DOHH2 (cell line): Measurements from ENCODE around the gene TPD52L2.

ENCODE experiments used
- H3F3A ChIP-seq: fragments of 200-600 bp; sonication (generic), shearing (Covaris generic); 2 replicates; pipeline ENCODE4 v1.6.0; 2016; ENCODE audit warnings: antibody characterized with exemption, mild to moderate bottlenecking; ENCODE audit not compliant: control insufficient read depth, insufficient read depth
- H3K27ac ChIP-seq: fragments of 200-600 bp; sonication (generic); 2 replicates; pipeline ENCODE4 v1.5.1; 2014; ENCODE audit warnings: low read depth, mild to moderate bottlenecking, low read length, moderate library complexity
- H3K27me3 ChIP-seq: fragments of 200-600 bp; sonication (generic); 2 replicates; pipeline ENCODE4 v1.6.1; 2014; ENCODE audit warnings: mild to moderate bottlenecking, low read length, mixed read lengths; ENCODE audit not compliant: control insufficient read depth
- H3K36me3 ChIP-seq: fragments of 200-600 bp; sonication (generic); 2 replicates; pipeline ENCODE4 v1.6.1; 2014; ENCODE audit warnings: mild to moderate bottlenecking, low read length, moderate library complexity, mixed read lengths; ENCODE audit not compliant: control insufficient read depth
- H3K4me1 ChIP-seq: fragments of 200-600 bp; sonication (generic); 2 replicates; pipeline ENCODE4 v1.6.1; 2014; ENCODE audit warnings: mild to moderate bottlenecking, low read length, mixed read lengths; ENCODE audit not compliant: control insufficient read depth
- H3K4me2 ChIP-seq: fragments of 200-600 bp; sonication (generic); 2 replicates; pipeline ENCODE4 v1.6.0; 2014; ENCODE audit warnings: mild to moderate bottlenecking, low read length, moderate library complexity
- H3K4me3 ChIP-seq: fragments of 200-600 bp; sonication (generic); 2 replicates; pipeline ENCODE4 v1.5.1; 2014; ENCODE audit warnings: mild to moderate bottlenecking, low read length, mixed read lengths
- H3K79me2 ChIP-seq: fragments of 200-600 bp; sonication (generic); 2 replicates; pipeline ENCODE4 v1.6.1; 2014; ENCODE audit warnings: mild to moderate bottlenecking, low read length, mixed read lengths; ENCODE audit not compliant: control insufficient read depth
- H3K9me2 ChIP-seq: fragments of 200-600 bp; sonication (generic); replicated peaks from 2 replicates; pipeline ENCODE4 v1.6.1; 2014; ENCODE audit warnings: mild to moderate bottlenecking, low read length, mixed read lengths; ENCODE audit not compliant: control insufficient read depth
- H3K9me3 ChIP-seq: fragments of 200-600 bp; sonication (generic); 2 replicates; pipeline ENCODE4 v1.6.1; 2014; ENCODE audit warnings: antibody characterized with exemption, low read length, mixed read lengths; ENCODE audit not compliant: control insufficient read depth, insufficient read depth
- H4K20me1 ChIP-seq: fragments of 200-600 bp; sonication (generic); 2 replicates; pipeline ENCODE4 v1.6.0; 2014; ENCODE audit warnings: low read depth, mild to moderate bottlenecking, antibody characterized with exemption, low read length, moderate library complexity; ENCODE audit not compliant: control insufficient read depth, insufficient read depth
- EZH2phosphoT487 ChIP-seq: fragments of 200-600 bp; sonication (generic); IDR thresholded peaks from 2 replicates; pipeline ENCODE4 v1.6.1; 2017; ENCODE audit warnings: borderline replicate concordance, mild to moderate bottlenecking, antibody characterized with exemption, low read length, moderate library complexity, mixed read lengths
- TF ChIP-seq, protein P1 (sequence below): fragments of 200-600 bp; sonication (generic); IDR thresholded peaks from one replicate; pipeline ENCODE4 v1.5.1; 2014; ENCODE audit warnings: antibody characterized with exemption, mild to moderate bottlenecking, low read depth, low read length; ENCODE audit not compliant: poor library complexity, severe bottlenecking

The TPD52L2 gene

DNA sequence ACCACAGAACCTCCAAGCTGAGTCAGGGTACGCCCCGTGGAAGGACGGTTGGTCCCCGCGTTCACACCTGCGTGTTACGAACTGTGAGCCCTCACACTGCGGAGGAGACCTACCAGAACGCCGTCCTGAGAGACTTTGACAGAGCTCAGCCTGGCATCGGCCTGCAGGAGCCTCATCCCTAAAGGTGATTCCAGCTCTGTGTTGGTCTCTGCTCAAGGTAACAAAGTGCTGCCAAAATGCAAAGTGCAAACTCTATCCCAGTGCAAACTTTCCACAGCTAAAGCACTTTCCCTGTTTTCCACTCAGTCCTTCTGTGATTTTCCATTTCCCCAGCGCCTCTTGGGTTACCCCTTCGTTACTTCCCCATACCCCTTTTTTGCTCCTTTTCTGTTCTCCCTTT lies 25.4 kb upstream of the TPD52L2 start:
- Histone ChIP-seq H3K79me2 (no peaks in the 10 kb centered on the region), H3K9me3 (no peaks in the 10 kb centered on the region), H3K4me1 (no peaks in the 10 kb centered on the region), H3K36me3 (no peaks in the 10 kb centered on the region), H3K4me3 (no peak overlapping the region), H3K9me2 (no peaks in the 10 kb centered on the region), H3K27me3 (peaks cover 20% of the 10 kb centered on the region), H3K27ac (no peak overlapping the region), H4K20me1 (no peaks in the 10 kb centered on the region), H3K4me2 (no peak overlapping the region), H3F3A (no peaks in the 10 kb centered on the region)
- no peak for TF ChIP-seq EZH2phosphoT487
- TF ChIP-seq, protein P1, sequence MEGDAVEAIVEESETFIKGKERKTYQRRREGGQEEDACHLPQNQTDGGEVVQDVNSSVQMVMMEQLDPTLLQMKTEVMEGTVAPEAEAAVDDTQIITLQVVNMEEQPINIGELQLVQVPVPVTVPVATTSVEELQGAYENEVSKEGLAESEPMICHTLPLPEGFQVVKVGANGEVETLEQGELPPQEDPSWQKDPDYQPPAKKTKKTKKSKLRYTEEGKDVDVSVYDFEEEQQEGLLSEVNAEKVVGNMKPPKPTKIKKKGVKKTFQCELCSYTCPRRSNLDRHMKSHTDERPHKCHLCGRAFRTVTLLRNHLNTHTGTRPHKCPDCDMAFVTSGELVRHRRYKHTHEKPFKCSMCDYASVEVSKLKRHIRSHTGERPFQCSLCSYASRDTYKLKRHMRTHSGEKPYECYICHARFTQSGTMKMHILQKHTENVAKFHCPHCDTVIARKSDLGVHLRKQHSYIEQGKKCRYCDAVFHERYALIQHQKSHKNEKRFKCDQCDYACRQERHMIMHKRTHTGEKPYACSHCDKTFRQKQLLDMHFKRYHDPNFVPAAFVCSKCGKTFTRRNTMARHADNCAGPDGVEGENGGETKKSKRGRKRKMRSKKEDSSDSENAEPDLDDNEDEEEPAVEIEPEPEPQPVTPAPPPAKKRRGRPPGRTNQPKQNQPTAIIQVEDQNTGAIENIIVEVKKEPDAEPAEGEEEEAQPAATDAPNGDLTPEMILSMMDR, result no peak

DNA sequence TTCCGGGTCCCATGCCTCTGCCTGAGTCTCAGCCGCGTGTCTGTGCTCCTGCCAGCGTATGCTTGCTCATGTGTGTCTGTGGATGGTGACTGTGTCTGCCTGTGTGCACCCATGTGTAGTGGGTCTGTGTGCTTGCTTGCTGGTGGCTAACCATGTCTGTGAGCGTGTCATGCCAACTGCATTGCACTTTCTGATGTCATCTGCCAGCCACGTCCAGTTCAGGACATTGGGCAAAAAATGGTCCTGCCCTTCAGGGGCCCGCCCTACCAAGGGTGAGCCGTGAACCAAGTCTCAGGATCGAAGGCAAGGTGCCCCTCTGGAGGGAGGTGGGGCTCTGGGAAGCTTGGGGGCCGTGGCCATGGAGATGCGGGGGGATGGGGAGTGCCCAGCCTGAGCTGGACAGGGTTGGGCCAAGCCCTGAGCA lies 24.7 kb upstream of the TPD52L2 start:
- no peaks in the 10 kb centered on the region for H3K4me1 ChIP-seq
- no peaks in the 10 kb centered on the region for H3K9me2 ChIP-seq
- no peaks in the 10 kb centered on the region for H3K36me3 ChIP-seq
- no peaks in the 10 kb centered on the region for H4K20me1 ChIP-seq
- H3K4me3 ChIP-seq, result no peak overlapping the region
- H3K27me3 ChIP-seq, result peaks cover 27% of the 10 kb centered on the region
- H3K79me2 ChIP-seq, result no peaks in the 10 kb centered on the region
- no peak for TF ChIP-seq EZH2phosphoT487
- TF ChIP-seq, protein P1, result no peak
- no peak overlapping the region for H3K27ac ChIP-seq
- H3K9me3 ChIP-seq, result no peaks in the 10 kb centered on the region
- H3K4me2 ChIP-seq, result no peak overlapping the region
- no peaks in the 10 kb centered on the region for H3F3A ChIP-seq

DNA sequence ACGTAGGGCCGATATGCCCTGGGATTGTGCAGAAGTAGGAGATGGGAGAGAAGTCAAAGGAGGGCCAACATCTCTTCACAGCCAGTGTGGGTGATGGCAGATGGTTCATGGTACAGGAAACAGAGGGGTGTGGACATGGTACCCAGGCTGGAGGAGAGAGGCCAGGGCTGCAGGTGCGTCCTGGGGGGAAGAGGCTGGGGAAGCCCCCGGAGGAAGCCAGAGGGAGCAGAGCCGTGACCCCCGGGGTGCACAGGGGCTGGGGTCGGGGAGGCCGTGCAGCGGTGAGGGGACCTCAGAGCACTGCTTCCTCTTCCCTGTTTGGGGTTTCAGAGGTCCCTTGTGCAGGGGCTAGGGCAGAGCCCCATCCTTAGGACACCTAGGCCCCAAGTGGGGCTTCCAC lies 22.8 kb upstream of the TPD52L2 start:
- no peak overlapping the region for H3K27ac ChIP-seq
- no peaks in the 10 kb centered on the region for H3K9me2 ChIP-seq
- H3K4me2 ChIP-seq, result no peak overlapping the region
- no peaks in the 10 kb centered on the region for H3K4me1 ChIP-seq
- no peaks in the 10 kb centered on the region for H4K20me1 ChIP-seq
- H3K36me3 ChIP-seq, result no peaks in the 10 kb centered on the region
- no peak overlapping the region for H3K4me3 ChIP-seq
- no peaks in the 10 kb centered on the region for H3K9me3 ChIP-seq
- TF ChIP-seq EZH2phosphoT487, result no peak
- TF ChIP-seq, protein P1, result no peak
- H3K27me3 ChIP-seq, result peaks cover 40% of the 10 kb centered on the region
- no peaks in the 10 kb centered on the region for H3F3A ChIP-seq
- H3K79me2 ChIP-seq, result no peaks in the 10 kb centered on the region

DNA sequence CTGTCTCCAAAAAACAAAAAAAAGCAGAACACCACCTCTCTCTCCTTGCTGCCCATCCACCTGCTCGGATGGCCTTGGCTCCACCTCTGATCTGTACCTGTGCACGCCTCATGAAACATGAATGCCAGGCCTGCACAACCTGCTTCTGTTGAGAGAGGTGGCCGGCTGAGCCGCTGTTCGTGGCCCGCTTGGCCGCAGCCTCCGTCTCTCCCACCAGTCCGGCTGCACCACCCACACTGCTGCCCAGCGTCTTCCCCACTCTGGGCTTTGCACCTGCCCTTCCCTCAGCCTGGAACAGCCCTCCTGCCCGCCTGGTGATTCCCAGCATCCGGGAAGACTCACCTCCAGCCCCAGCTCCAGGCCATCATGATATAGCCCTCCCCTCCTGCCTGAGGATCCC lies 21.8 kb upstream of the TPD52L2 start:
- peaks cover 44% of the 10 kb centered on the region for H3K27me3 ChIP-seq
- H3K36me3 ChIP-seq, result no peaks in the 10 kb centered on the region
- no peak overlapping the region for H3K27ac ChIP-seq
- no peaks in the 10 kb centered on the region for H3F3A ChIP-seq
- no peaks in the 10 kb centered on the region for H3K79me2 ChIP-seq
- no peak overlapping the region for H3K4me2 ChIP-seq
- no peaks in the 10 kb centered on the region for H4K20me1 ChIP-seq
- no peaks in the 10 kb centered on the region for H3K9me3 ChIP-seq
- H3K4me3 ChIP-seq, result no peak overlapping the region
- H3K9me2 ChIP-seq, result no peaks in the 10 kb centered on the region
- no peaks in the 10 kb centered on the region for H3K4me1 ChIP-seq
- no peak for TF ChIP-seq EZH2phosphoT487
- TF ChIP-seq, protein P1, result no peak
